HG03175 (cell line): Measurements from ENCODE around the gene EBLN1.
A peak's percentile ranks its signal among the peaks of the same experiment; 100 is the strongest.
"Not testable (repeated sequence)": the region's sequence is repeated elsewhere in the genome, so short reads cannot be mapped to it uniquely, and the experiment has no call there.

Source experiments
- ATAC-seq: cut with Tn5 transposase; IDR thresholded peaks from one replicate; pipeline ENCODE4 v1.9.1; 2021; ENCODE audit warnings: mild to moderate bottlenecking, moderate library complexity; ENCODE audit not compliant: unreplicated experiment

EBLN1 gene

DNA sequence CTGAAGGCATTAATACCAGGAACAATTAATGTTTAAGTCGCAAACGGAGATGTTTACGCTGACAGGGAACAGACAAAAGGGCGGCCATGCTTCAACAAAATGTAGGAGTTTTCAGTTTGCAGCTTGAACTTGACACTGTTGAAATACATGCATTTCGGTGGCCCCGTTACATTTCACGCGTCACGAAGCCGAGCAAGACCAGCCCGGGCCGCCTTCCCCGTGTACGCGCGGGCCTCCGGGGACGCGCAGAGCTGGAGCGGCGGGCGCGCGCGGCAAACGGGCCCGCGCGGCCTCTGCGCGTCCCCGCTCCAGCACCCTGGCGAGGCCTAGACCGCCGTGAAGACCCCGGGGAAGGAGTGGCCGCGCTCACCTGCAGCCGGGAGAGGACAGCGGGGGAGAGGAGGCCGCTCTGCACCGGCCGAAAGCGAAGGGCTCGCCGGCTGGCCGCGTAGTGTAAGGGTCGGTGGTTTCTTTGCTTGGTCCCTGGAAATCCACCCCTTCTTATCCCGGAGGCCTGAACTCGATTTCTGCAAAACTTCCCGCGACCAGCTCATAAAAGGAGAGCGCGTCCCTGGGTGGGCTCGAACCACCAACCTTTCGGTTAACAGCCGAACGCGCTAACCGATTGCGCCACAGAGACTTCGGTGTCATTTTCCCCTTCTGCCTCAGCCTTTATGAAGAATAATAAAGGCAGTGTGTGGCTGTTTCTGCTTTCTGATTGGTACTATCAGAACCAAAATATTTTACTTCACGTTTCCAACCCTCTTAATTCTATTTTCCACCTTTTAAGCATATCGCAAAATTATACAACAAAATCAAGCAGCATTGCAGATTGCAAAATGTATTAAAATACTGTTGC, 11.4 kb upstream of the EBLN1 start:
- peak; percentile 82 for ATAC-seq

DNA sequence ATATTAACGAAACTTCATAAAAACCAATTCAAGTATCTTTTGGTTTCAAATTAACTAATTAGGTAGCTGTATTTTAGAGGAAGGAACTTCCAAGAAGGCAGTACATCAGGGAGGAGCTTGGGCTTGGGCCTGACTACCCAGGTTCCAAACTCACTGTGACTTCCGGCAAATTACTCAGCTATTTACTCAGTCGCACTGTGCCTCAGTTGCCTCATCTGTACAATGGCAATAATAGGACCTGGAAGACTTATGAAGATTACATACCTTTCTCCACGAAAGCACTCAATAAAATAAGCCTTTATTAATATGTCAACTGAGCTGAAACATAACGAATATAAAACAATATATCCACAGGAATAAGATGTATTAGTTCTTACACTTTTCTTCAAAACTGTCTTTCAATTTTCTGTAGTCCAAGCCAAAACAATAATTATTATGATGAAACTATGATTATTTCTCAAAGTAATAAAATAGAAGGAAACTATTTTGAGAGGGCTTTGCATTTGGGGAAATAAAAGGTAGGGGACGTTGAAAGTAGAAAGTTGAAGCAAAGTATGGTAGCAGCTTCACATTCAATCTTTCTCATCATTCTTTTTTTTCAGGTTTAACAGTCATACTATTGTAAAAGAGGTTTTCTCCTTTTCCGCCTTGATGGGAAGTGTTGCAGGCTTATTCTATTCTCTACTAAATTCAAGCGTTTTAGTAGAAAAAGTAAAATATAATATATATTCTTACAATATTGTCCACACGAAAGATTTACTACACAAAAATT, 10.5 kb upstream of the EBLN1 start:
- ATAC-seq = no peak

DNA sequence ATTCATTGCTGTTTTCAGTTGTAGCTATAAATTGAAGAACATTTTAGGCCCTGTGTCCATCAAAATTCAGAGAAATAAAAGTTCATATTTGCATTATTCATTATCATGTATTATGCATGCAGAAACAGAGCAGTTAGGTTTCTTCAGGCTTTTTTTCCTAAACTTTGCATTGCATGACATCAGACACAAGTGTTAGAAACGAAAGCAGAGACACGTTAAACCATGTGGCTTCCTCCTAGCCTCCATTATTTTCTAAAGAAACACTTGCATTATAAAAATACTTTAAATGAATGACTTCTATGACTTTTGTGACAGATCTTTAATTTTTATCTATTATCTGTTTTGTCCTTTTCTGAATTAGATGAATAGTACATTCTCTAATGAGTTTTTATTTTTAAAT, 8.8 kb upstream of the EBLN1 start:
- ATAC-seq = no peak

DNA sequence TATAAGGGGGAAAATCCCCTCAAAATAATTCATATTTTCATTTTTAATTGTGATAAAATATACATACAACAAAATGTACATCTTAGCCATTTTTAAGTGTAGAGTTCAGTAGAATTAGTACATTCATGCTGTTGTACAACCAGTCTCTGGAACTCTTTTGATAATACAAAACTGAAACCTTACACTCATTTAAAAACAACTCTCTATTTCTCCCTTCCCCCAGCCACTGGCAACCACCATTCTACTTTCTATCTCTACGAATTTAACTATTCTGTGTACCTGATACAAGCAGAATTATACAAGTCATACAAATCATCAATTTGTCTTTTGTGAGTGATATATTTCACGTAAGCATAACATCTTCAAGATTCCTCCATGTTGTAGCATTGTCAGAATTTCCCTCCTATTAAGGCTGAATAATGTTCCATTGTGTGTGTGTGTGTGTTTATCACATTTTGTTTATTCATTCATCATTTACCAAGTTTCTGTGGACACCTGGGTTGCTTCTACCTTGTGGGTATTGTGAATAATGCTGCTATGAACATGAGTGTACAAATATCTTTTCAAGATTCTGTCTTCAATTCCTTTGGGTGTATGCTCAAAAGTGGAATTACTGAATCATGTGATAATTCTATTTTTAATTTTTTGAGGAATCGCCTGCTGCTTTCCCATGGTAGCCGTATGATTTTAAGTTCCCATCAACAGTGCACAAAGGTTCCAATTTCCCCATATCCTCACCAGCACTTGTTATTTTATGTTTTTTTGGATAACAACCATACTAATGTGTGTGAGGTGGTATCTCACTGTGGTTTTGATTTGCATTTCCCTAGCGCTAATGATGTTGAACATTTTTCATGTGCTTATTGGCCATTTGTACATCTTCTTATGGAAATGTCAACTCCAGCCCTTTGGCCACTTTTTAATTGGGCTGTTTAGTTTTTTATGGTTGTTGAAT, 4.7 kb upstream of the EBLN1 start:
- peak; percentile 63 for ATAC-seq

DNA sequence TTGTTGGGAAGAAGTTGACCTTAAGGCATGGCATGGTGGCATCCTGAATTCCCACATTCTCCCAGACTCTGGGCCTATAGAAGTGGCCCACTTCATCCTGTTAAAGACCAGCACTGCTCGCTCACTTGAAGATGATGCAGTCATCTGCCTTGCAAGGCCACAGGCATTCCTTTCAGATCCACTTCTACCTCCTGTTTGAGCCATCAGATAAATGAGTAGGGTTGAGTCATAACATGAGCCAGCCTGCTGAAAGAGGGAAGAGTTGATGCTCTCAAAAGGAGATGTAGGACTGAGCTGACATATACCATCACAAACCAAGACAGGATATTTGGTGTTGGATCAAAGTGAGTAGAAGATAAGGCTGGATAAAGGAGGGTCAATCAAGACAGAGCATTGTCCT, 1.5 kb upstream of the EBLN1 start:
- ATAC-seq = no peak

DNA sequence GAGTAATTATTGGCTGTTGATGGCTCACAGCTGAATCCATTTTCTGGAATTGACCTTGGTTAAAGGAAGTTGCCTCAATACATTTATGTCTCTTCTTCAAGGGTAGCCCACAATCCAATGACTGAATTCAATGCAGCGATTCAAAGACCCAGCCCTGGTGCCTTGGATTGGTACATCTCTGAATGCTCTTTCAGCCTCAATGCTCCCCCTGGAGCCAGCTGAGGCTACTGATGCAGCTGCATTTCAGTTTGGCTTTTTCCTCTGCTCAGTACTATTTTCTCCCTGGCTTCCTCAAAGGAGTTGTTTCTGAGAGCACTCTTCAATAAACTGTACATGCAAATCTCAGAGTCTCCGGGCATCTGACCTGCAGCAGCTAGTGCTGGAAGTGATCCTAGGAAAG, 633 bp upstream of the EBLN1 start:
- no peak for ATAC-seq

DNA sequence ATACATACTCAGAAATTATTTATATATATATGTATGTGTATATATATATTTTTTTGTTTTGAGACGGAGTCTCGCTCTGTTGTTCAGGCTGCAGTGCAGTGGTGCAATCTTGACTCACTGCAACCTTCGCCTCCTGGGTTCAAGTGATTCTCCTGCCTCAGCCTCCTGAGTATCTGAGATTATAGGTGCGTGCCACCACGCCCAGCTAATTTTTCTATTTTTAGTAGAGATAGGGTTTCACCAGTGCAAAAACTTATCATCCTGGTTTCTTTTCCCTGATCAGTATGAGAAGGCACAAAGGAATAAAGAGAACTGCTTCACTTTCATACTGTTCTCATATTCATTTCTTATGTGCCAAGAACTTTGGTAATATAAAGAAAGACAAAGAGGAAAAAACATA, 731 bp downstream of the EBLN1 start:
- ATAC-seq = not testable (repeated sequence)

DNA sequence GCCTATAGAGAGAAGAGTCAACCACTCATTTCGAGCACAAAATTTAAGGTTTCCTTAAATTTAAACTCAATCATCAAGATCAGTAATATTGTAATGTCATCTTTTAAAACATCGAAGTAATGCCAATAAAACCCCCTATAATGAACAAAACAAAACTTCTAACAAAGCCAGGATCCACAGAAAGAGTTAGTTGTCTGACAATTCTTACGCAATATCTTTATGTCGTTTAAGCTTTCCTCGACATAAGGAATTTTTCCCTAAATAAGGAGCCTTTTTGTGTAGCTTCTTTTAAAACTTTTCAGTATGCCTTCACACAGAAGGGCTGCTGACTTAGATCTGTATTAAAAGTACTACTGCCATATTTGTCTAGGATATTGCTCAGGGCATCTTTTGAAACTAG, 7.5 kb downstream of the EBLN1 start:
- ATAC-seq = no peak

DNA sequence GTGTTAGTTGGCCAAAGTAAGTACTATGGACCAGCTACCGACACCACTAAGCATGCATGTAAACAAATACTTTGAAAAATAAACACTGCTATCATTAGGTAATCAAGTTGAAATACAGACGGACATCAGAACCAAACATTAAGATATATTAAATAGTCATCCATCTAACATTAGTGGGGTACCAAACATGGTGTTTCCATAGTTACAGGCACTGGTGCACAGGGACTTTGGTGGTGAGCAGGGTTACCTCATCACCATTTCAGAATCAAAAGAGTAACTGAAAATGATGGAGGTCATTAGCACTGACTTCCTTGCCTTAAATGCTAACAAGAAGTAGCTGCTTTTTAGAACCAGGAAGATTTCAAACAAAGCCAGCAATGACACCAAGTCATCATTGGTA, 23.9 kb downstream of the EBLN1 start:
- no peak for ATAC-seq

DNA sequence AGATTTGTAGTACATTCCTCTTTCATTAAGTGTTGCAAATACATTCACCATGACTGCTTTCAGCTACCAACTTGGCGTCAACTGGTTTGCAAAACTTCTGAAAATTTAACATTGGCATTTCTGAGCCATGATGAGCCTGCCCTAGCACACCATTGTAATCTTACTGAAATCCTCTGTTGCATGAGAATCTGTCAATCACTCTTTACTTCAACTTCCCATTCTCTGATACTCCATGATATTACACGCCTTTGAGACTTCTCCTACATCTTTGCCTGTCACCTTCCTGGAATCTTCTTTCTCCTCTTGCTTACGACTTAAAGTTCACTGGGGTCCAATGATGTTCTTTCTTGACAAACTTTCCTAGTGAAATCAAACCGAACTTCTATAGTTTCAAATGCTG, 32.2 kb downstream of the EBLN1 start:
- no peak for ATAC-seq

DNA sequence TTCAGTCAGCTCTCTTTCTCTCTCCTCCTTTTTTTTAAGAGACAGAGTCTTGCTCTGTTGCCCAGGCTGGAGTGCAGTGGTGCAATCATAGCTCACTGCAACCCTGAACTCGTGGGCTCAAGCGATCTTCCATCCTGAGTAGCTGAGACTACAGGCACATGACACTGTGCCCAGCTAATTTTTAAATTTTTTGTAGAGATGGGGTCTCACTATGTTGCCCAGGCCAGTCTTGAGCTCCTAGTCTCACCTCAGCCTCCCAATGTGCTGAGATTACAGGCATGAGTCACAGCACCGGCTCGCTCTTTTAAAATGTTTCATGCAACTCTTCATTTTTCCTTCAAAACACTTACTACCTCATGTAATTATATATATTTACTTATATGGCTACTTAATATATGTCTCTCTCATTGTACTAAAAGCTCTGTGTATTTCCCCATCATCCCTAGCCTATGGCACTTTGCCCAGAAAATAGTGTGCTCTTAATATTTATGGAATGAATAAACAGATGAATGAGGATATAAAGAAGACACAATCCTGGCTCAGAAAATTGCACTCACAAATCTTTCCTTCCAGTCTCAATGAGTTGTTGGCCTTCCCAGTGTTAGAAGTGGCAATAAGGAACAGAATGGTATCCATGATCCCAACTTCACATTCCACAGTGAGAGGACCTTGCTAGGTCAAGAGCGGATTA, 33.9 kb downstream of the EBLN1 start:
- no peak for ATAC-seq

DNA sequence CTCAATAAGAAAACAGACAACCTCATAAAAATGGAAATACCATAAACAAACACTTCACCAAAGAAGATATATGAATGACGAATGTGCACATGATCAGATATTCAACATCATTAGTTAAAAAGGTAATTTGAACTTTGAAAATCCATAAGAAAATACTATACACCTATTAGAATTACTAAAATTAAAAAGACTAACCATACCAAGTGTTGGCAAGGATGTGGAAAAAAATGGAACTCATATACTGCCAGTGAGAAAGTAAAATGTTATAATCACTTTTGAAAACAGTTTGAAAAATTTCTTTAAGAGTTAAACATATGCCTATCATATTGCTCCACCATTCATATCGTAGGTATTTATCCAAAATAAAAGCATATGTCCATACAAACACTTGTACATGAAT, 37.1 kb downstream of the EBLN1 start:
- no peak for ATAC-seq

DNA sequence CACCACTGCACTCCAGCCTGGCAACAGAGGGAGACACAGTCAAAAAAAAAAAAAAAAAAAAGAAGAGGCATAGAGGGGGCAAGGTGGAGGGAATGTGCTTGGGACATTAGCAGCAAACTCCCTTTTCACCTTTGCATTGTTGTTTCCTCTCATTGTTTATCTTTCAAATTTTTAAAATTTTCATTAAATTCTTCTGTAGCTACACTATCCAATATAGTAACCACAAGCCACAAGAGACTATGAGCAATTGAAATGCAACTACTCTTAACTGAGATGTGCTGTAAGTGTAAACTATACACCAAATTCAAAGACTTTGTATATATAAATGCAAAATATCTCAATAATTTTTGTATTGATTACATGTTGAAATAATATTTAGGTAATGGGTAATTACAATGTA, 43.4 kb downstream of the EBLN1 start:
- no peak for ATAC-seq

DNA sequence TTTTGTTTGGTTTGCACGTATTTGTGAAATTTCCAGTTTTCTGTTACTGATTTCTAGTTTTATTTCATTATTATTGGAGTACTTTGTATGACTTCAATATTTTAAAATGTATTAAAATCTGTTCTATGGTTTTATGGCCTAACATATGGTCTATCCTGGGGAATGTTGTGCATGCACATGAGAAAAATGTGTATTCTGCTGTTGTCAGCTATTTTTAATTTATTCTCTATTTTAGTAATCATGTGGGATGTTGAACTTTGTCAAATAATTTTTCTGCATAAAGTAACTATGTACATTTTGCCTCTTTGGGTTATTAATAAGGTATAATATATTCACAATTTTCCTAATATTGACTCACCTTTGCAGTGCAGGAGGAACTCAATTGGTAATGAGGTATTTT, 46.7 kb downstream of the EBLN1 start:
- ATAC-seq = no peak

DNA sequence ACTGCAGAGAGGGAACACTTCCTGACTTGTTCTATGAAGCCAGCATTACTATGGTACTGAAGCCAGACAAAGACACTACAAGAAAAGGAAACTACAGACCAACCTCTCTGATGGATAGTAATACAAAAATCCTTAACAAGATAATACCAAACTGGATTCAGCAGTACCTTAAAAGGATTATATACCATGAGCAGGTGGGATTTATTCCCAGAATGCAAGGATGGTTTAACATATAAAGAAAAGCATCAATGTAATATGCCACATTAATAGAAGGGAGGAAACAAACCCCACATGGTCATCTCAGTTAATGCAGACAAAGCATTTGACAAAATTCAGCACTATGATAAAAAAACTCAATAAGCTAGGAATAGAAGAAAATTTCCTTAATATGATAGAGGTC, 47.2 kb downstream of the EBLN1 start:
- no peak for ATAC-seq

DNA sequence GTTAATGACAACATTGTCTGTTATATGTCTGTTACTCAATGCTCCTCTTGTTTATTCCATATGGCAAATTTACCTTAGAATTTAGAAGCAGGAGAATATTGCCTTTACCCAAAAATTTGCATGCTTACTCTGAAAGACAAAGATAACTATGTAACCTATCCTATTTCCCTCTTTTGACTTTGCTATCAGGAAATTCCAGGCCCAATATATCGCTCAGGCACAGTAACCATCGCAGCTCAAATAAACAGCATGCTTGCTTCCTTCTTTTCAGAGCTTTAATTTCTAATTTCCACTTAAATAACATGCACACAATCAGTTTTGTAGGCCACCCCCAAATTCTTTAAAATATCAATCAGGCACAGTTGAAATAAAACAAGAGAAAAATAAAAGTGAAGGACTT, 57.8 kb downstream of the EBLN1 start:
- no peak for ATAC-seq

DNA sequence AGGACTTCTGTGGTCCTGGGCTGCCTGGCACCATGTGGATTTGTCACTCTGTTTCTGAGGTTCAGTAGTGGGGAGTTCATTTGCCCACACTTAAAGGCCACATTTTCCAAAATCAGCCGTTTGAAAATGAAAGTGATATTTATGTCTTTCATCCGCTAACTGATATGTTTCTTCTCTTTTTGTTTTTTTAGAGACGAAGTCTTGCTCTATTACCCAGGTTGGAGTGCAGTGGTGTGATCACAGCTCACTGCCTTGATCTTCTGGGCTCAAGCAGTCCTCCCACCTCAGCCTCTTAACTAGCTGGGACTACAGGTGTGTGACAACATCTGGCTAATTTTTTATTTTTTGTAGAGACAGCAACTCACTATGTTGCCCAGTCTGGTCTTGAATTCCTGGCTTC, 58.6 kb downstream of the EBLN1 start:
- ATAC-seq = no peak
